Measurements from ENCODE around the gene CLCN2. TPM values are rescaled to one million over a fixed set of nuclear protein-coding genes. Genes with fewer than 3 reads are reported as not detected.

The CLCN2 gene
- total and polyA plus RNA-seq, 2 experiments from 2014 or later: 11.9 to 12.3 TPM

DNA sequence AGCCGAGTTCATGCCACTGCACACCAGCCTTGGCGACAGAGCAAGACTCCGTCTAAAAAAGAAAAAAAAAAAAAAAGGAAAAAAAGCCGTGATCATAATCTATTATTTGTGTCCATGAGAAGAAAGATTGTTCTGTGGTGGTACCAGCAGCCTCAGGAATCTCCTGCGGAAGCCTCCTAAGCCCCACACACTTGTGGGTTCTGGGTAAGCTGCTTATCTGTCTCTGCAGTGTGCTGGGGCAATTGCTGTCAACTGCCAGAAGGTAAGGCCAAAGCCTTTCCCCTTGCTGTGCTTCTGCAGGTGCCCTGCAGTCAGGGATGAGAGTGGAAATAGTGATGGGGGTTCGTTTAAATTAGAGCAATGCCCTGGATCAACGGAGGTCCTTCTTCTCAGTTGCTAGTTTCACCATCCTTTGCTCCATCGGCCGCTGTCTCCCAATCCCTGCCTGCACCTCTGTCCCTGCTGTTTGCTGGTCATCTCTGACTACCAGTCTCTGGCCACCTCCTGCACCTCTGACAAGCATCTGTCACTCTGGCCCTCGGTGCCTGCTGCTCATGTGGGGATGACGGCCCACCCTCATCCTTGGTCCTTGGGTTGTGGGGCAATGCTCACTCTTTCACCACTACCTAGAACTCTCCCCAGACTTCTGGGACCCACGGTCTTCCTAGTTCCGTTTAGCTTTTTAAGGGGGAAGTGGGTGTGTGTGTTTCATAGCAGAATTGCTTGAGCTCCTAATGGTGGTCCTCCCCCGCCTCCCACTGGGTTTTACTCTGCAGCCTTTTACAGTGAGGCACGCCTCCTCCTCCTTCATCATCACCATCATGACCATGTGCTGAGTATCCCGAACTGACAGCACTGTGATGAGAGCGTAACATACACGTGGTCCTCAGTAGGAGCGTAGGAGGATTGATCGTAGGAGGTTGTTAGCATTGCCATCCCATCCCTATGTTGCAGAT is 43.9 kb upstream of the CLCN2 start:
- no peak overlapping the region for H3K4me3 ChIP-seq
- no peak overlapping the region for H3K4me2 ChIP-seq
- H2AFZ ChIP-seq: no peak overlapping the region
- H3K27me3 ChIP-seq: peaks cover 7% of the 10 kb centered on the region
- no peaks in the 10 kb centered on the region for H3K36me3 ChIP-seq (replicated peaks; ENCODE audit: insufficient read depth, low read depth)
- no peaks in the 10 kb centered on the region for H3K4me1 ChIP-seq (ENCODE audit: insufficient read depth)
- TF ChIP-seq EZH2phosphoT487 (IDR thresholded peaks at IDR 0.05; ENCODE audit: low read depth, severe bottlenecking, unreplicated experiment): no peak
- TF ChIP-seq EZH2 (IDR thresholded peaks at IDR 0.05; ENCODE audit: borderline replicate concordance): no peak
- TF ChIP-seq, protein P1, sequence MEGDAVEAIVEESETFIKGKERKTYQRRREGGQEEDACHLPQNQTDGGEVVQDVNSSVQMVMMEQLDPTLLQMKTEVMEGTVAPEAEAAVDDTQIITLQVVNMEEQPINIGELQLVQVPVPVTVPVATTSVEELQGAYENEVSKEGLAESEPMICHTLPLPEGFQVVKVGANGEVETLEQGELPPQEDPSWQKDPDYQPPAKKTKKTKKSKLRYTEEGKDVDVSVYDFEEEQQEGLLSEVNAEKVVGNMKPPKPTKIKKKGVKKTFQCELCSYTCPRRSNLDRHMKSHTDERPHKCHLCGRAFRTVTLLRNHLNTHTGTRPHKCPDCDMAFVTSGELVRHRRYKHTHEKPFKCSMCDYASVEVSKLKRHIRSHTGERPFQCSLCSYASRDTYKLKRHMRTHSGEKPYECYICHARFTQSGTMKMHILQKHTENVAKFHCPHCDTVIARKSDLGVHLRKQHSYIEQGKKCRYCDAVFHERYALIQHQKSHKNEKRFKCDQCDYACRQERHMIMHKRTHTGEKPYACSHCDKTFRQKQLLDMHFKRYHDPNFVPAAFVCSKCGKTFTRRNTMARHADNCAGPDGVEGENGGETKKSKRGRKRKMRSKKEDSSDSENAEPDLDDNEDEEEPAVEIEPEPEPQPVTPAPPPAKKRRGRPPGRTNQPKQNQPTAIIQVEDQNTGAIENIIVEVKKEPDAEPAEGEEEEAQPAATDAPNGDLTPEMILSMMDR (IDR thresholded peaks at IDR 0.05; ENCODE audit: poor library complexity): no peak
- no peaks in the 10 kb centered on the region for H3K79me2 ChIP-seq
- no peaks in the 10 kb centered on the region for H3K9me2 ChIP-seq (replicated peaks; ENCODE audit: insufficient read depth)
- H4K20me1 ChIP-seq (ENCODE audit: insufficient read depth, poor library complexity, severe bottlenecking): no peaks in the 10 kb centered on the region
- WGBS (ENCODE audit: low lambda C conversion rate, missing lambda C conversion rate): 87% methylated on average over 20 of the region's 20 CpGs
- H3K9me3 ChIP-seq (ENCODE audit: low read depth): no peaks in the 10 kb centered on the region
- no peak overlapping the region for H3K27ac ChIP-seq
- DNase-seq (ENCODE audit: low spot score): no peak

DNA sequence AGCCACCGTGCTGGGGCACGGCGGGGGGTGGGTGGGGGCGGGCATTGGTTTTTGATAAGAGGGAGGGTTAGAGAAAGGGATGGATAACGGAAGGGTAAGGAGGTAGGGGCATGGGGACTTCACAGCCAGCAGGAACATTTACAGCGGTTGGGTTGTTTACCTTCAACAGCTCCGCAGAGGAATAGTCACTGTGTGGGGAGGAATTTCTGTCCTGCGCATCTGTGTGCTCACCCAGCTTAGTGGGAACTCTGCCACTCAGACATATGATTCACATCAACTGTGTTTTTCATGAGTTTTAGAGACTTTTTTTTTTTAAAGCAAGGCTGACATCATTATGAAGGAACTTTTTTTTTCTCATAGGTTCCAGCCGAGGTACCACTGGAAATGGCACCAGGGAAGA is 38.0 kb upstream of the CLCN2 start:
- peak overlapping the region; percentile 48 for H3K4me2 ChIP-seq
- 8% methylated on average over 9 of the region's 9 CpGs for WGBS (ENCODE audit: low lambda C conversion rate, missing lambda C conversion rate)
- H3K27me3 ChIP-seq: peaks cover 7% of the 10 kb centered on the region
- H4K20me1 ChIP-seq (ENCODE audit: insufficient read depth, poor library complexity, severe bottlenecking): no peaks in the 10 kb centered on the region
- H3K36me3 ChIP-seq (replicated peaks; ENCODE audit: insufficient read depth, low read depth): no peaks in the 10 kb centered on the region
- no peak for TF ChIP-seq EZH2phosphoT487 (IDR thresholded peaks at IDR 0.05; ENCODE audit: low read depth, severe bottlenecking, unreplicated experiment)
- no peak for TF ChIP-seq EZH2 (IDR thresholded peaks at IDR 0.05; ENCODE audit: borderline replicate concordance)
- TF ChIP-seq, protein P1 (IDR thresholded peaks at IDR 0.05; ENCODE audit: poor library complexity): no peak
- H2AFZ ChIP-seq: no peak overlapping the region
- H3K9me3 ChIP-seq (ENCODE audit: low read depth): no peaks in the 10 kb centered on the region
- no peak overlapping the region for H3K27ac ChIP-seq
- no peak overlapping the region for H3K4me3 ChIP-seq
- H3K9me2 ChIP-seq (replicated peaks; ENCODE audit: insufficient read depth): no peaks in the 10 kb centered on the region
- H3K79me2 ChIP-seq: no peaks in the 10 kb centered on the region
- H3K4me1 ChIP-seq (ENCODE audit: insufficient read depth): no peaks in the 10 kb centered on the region
- peak; percentile 78 for DNase-seq (ENCODE audit: low spot score)

GRCh38 chr3:184395320-184395660 is 33.9 kb upstream of the CLCN2 start:
- H3K27ac ChIP-seq: no peak overlapping the region
- no peak for DNase-seq (ENCODE audit: low spot score)
- H3K9me3 ChIP-seq (ENCODE audit: low read depth): no peaks in the 10 kb centered on the region
- no peak overlapping the region for H2AFZ ChIP-seq
- no peak overlapping the region for H3K4me3 ChIP-seq
- no peaks in the 10 kb centered on the region for H3K4me1 ChIP-seq (ENCODE audit: insufficient read depth)
- H3K4me2 ChIP-seq: no peak overlapping the region
- no peaks in the 10 kb centered on the region for H3K79me2 ChIP-seq
- no peaks in the 10 kb centered on the region for H3K9me2 ChIP-seq (replicated peaks; ENCODE audit: insufficient read depth)
- no peak for TF ChIP-seq EZH2phosphoT487 (IDR thresholded peaks at IDR 0.05; ENCODE audit: low read depth, severe bottlenecking, unreplicated experiment)
- TF ChIP-seq EZH2 (IDR thresholded peaks at IDR 0.05; ENCODE audit: borderline replicate concordance): no peak
- TF ChIP-seq, protein P1 (IDR thresholded peaks at IDR 0.05; ENCODE audit: poor library complexity): no peak
- H3K27me3 ChIP-seq: no peaks in the 10 kb centered on the region
- H4K20me1 ChIP-seq (ENCODE audit: insufficient read depth, poor library complexity, severe bottlenecking): no peaks in the 10 kb centered on the region
- no peaks in the 10 kb centered on the region for H3K36me3 ChIP-seq (replicated peaks; ENCODE audit: insufficient read depth, low read depth)
- WGBS (ENCODE audit: low lambda C conversion rate, missing lambda C conversion rate): 86% methylated on average over 5 of the region's 5 CpGs
